Central memory CD4-positive, alpha-beta T cell (primary cell): Measurements from ENCODE around the gene HTT.

Experiments used
- DNase-seq: peaks from one replicate; pipeline ENCODE4 v3.0.0; 2022

The HTT gene

GRCh38 chr4:3223956-3224748 lies 149.7 kb downstream of the HTT start:
- no peak for DNase-seq

DNA sequence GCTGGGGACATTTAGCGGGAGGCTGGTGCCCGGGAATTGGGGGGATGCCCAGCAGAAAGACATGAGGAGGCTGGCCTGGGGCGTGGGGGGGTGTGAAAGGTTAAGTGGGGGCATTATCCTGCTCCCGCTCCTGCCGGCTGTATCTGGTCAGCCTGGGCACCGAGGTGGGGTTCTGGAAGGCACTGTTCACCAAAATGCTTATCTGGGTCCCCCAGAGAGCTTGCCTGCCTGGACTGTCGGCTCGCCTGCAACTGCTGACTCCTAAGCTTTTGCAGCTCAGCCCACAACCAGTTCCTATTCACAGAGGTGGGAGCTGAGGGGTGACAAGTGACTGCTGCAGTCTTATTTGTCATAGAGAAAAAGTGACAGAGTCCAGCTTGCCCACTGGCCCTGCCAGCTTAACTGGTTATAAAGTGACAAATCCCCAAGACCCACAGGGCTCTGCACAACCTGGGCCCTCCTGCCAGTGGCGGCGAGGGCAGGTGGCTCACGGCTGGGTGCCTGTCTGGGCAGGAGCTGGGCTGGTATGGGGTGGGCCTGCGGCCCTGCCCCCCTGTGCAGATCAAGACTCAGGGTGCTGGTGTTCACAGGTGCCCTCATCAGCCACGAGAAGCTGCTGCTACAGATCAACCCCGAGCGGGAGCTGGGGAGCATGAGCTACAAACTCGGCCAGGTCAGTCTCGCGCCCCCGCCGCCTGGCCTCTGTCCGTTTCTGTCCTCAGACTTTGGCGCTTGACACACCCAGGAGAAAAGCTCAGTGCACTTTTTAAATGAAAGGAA lies 150.8 kb downstream of the HTT start:
- no peak for DNase-seq

GRCh38 chr4:3225936-3226335 lies 151.5 kb downstream of the HTT start:
- DNase-seq = no peak

- no peak for DNase-seq
These were observed 152.0 kb downstream of the HTT start for GRCh38 chr4:3226467-3226866.

DNA sequence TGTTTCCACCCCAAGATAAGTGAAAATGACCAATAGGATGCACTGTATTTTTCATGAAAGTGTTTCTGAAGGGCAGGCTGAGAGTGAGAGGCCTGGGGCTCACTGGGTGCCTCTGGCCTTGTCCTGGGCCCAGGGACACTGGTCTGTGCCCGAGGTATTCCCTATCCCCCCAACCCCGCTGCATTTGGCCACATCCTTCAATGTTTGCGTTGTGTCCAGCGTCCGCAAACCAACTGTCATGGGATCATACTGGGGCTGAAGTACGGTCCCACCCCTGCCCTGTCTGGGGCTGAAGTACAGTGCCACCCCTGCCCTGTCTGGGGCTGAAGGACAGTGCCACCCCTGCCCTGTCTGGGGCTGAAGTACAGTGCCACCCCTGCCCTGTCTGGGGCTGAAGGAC lies 152.5 kb downstream of the HTT start:
- no peak for DNase-seq

DNA sequence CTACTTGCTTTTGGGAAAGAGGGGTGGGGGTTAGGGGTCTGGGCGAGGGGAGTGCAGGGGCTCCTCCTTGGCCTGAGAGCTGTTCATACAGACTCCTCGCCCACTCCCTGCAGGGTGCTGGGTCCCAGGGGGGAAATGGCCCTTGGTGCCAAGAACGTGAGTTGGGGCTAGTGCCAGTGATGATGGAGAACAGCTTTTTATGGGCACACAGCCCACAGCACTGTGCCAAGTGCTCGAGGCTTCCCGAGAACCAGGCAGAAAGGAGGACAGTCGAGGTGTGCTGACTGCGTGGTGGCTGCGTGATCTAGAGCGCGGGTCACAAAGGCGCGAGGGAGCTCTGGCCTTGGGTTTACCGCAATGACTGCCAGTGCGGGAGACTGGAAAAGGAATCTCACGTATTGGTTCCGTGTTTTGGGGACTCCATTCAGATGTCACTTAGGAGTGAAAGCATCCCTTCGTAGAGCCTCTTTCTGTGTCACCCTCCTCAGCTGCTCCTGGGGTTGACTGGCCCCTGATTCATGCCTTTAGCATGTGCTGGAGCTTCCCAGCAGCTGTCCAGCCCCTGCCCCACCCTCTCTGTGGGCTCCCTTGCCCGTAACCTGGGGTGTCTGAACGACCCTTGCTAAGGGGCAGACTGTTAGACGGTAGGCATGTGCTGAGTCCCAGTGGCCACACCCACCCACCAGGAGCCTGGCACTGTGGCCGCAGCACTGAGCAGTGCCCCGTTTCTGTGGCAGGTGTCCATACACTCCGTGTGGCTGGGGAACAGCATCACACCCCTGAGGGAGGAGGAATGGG lies 153.6 kb downstream of the HTT start:
- no peak for DNase-seq

DNA sequence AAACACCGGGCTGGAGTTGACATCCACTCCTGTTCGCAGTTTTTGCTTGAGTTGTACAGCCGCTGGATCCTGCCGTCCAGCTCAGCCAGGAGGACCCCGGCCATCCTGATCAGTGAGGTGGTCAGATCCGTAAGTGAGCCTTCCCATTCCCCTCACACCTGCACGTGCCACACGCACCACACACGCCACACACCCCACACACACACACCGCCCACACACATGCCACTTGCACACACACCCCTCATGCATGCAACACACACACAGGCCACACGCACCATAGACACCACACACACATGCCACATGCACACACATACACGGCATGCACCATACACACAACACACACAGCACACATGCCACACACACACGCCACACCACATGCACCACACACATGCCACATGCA lies 154.4 kb downstream of the HTT start:
- DNase-seq = no peak

- no peak for DNase-seq
These were observed 154.8 kb downstream of the HTT start for GRCh38 chr4:3229328-3229727.

DNA sequence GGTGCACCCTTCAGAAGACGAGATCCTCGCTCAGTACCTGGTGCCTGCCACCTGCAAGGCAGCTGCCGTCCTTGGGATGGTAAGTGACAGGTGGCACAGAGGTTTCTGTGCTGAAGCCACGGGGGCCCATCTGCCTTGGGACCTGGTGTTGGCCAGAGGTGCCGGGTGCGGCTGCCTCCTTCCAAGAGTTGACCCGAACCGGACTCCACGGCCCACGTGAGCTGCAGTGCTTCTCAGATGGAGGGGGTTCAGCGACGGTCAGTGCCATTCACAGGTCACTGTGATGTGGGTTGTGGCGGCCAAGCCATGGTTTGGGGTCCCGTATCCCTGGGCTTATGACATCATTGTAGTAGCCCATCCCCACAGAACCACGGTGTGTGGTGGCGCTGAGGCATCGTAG lies 155.5 kb downstream of the HTT start:
- DNase-seq = no peak

DNA sequence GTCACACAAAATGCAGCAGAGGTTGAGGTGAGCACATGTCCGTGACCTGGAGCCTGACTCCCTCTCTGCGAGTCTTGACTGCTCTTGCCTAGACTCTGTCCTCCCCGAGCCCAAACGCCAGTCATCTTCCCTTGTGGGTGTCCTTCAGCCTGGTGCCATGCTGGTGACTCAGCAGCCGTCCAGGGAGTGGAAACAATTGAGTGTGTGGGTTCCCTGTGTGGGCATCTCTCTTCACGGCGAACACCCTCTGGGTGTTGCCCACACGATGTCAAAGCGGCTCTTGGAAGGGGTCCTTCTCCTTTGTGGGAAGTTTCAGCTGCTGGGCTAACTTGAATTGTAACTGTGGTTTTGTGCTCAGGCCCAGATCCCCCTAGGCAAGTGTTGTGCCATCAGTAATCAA lies 157.0 kb downstream of the HTT start:
- no peak for DNase-seq

GRCh38 chr4:3232001-3232400 lies 157.5 kb downstream of the HTT start:
- DNase-seq = no peak

GRCh38 chr4:3232871-3233271 lies 158.4 kb downstream of the HTT start:
- DNase-seq = no peak

- no peak for DNase-seq
These were observed 159.1 kb downstream of the HTT start for GRCh38 chr4:3233391-3234071.

GRCh38 chr4:3234171-3235029 lies 159.9 kb downstream of the HTT start:
- no peak for DNase-seq

- DNase-seq = no peak
These were observed 160.5 kb downstream of the HTT start for GRCh38 chr4:3235030-3235345.

DNA sequence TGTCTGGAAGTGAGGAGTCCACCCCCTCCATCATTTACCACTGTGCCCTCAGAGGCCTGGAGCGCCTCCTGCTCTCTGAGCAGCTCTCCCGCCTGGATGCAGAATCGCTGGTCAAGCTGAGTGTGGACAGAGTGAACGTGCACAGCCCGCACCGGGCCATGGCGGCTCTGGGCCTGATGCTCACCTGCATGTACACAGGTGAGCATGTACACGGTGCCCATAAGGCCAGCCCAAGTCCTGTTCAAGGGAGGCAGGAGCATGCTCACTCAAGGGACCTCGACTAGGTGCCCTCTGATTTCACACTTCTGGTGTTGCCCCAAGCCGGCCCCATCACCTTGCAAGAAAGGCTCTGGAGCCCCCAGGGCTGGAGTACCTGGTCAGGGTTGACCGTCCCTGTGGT lies 161.1 kb downstream of the HTT start:
- DNase-seq = no peak

DNA sequence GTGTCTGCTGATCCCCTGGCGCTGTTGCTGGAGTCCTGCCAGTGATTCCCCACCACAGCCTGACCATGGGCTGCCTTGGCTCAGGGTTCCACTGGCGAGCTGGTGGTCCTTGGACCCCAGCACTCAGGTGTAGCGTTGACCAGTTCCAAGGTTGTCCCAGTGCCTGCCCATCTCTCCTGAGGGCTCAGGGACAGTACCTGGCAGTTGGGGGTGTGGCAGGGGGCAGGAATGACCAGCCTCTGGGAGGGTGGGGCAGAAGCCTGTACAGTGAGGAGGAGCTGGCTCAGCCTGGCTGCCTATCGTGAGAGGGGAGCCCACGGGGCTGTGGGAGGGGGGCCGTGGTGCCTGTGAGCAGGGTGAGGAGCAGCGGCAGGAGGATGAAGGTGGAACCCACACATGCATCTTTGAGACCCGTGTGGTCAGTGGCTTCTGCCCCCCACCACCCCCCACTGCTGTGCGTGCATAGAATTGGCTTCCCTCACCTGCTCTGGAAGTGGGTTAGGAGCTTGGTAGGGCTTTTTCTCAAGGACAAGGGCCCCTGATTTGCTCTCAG lies 161.9 kb downstream of the HTT start:
- no peak for DNase-seq

- DNase-seq = no peak
These were observed 162.8 kb downstream of the HTT start for GRCh38 chr4:3237266-3237665.

- no peak for DNase-seq
These were observed 163.5 kb downstream of the HTT start for GRCh38 chr4:3237712-3238560.

- no peak for DNase-seq
These were observed 164.2 kb downstream of the HTT start for GRCh38 chr4:3238721-3239120.

- no peak for DNase-seq
These were observed 164.8 kb downstream of the HTT start for GRCh38 chr4:3239303-3239702.
